ENCODE results near the gene SNX8.

SNX8 gene

GRCh38 chr7:2314209-2314955, at the start of gene SNX8:
TSS of gene SNX8 (minus strand) at chr7:2314441. CDS start at chr7:2314421, 20 bp downstream.
- H3K4me1 ChIP-seq (ENCODE audit: control insufficient read depth, insufficient read depth, low read length), result peaks cover 4% of the 10 kb centered on the region; the same call in 1 of the 2 replicates
- peak; percentile 41 for DNase-seq (ENCODE audit: low read depth, low spot score)
- no peaks in the 10 kb centered on the region for H3K9me3 ChIP-seq (ENCODE audit: control insufficient read depth, insufficient read depth, low read length)
- 100% methylated on average over 1 of the region's 78 CpGs for WGBS (ENCODE audit: insufficient coverage, insufficient read length)
- peak within 1 kb of the TSS; percentile 71 for H3K4me3 ChIP-seq (ENCODE audit: low read length)
- no peaks in the 10 kb centered on the region for H3K27me3 ChIP-seq (ENCODE audit: control insufficient read depth, insufficient read depth, low read length)
- H3K27ac ChIP-seq (ENCODE audit: low read length), result no peak within 1 kb of the TSS
- H3K36me3 ChIP-seq (ENCODE audit: control insufficient read depth, insufficient read depth, low read length), result no peaks in the 10 kb centered on the region

- H3K36me3 ChIP-seq (ENCODE audit: control insufficient read depth, insufficient read depth, low read length), result peaks cover 41% of the 10 kb centered on the region
- no peak for DNase-seq (ENCODE audit: low read depth, low spot score)
- H3K4me1 ChIP-seq (ENCODE audit: control insufficient read depth, insufficient read depth, low read length), result no peaks in the 10 kb centered on the region
Observed at GRCh38 chr7:2362385-2363088, 48.3 kb upstream of the SNX8 start.

GRCh38 chr7:2360796-2361195, 46.6 kb upstream of the SNX8 start:
- no peak overlapping the region for H3K4me3 ChIP-seq (ENCODE audit: low read length)
- peaks cover 29% of the 10 kb centered on the region for H3K36me3 ChIP-seq (ENCODE audit: control insufficient read depth, insufficient read depth, low read length)
- WGBS (ENCODE audit: insufficient coverage, insufficient read length), result no CpG with 5 or more reads among the region's 6 CpGs
- H3K4me1 ChIP-seq (ENCODE audit: control insufficient read depth, insufficient read depth, low read length), result no peaks in the 10 kb centered on the region; the same call in 1 of the 2 replicates
- H3K9me3 ChIP-seq (ENCODE audit: control insufficient read depth, insufficient read depth, low read length), result no peaks in the 10 kb centered on the region
- no peak overlapping the region for H3K27ac ChIP-seq (ENCODE audit: low read length)
- no peaks in the 10 kb centered on the region for H3K27me3 ChIP-seq (ENCODE audit: control insufficient read depth, insufficient read depth, low read length)
- no peak for DNase-seq (ENCODE audit: low read depth, low spot score)

More at GRCh38 chr7:2362385-2363088, 48.3 kb upstream of the SNX8 start:
- no peaks in the 10 kb centered on the region for H3K9me3 ChIP-seq (ENCODE audit: control insufficient read depth, insufficient read depth, low read length)
- H3K4me3 ChIP-seq (ENCODE audit: low read length), result no peak overlapping the region
- no CpG with 5 or more reads among the region's 27 CpGs for WGBS (ENCODE audit: insufficient coverage, insufficient read length)
- no peak overlapping the region for H3K27ac ChIP-seq (ENCODE audit: low read length)
- no peaks in the 10 kb centered on the region for H3K27me3 ChIP-seq (ENCODE audit: control insufficient read depth, insufficient read depth, low read length)

- Histone ChIP-seq H3K4me1 (ENCODE audit: control insufficient read depth, insufficient read depth, low read length) (no peaks in the 10 kb centered on the region; the same call in 1 of the 2 replicates), H3K36me3 (ENCODE audit: control insufficient read depth, insufficient read depth, low read length) (peaks cover 24% of the 10 kb centered on the region), H3K9me3 (ENCODE audit: control insufficient read depth, insufficient read depth, low read length) (no peaks in the 10 kb centered on the region), H3K27ac (ENCODE audit: low read length) (no peak overlapping the region), H3K27me3 (ENCODE audit: control insufficient read depth, insufficient read depth, low read length) (no peaks in the 10 kb centered on the region), H3K4me3 (ENCODE audit: low read length) (no peak overlapping the region)
- no CpG with 5 or more reads among the region's 11 CpGs for WGBS (ENCODE audit: insufficient coverage, insufficient read length)
- no peak for DNase-seq (ENCODE audit: low read depth, low spot score)
Observed at GRCh38 chr7:2359610-2360009, 45.4 kb upstream of the SNX8 start.

- WGBS (ENCODE audit: insufficient coverage, insufficient read length), result no CpG with 5 or more reads among the region's 8 CpGs
- Histone ChIP-seq H3K4me1 (ENCODE audit: control insufficient read depth, insufficient read depth, low read length) (no peaks in the 10 kb centered on the region; the same call in 1 of the 2 replicates), H3K36me3 (ENCODE audit: control insufficient read depth, insufficient read depth, low read length) (peaks cover 20% of the 10 kb centered on the region), H3K27ac (ENCODE audit: low read length) (no peak overlapping the region), H3K4me3 (ENCODE audit: low read length) (no peak overlapping the region), H3K9me3 (ENCODE audit: control insufficient read depth, insufficient read depth, low read length) (no peaks in the 10 kb centered on the region), H3K27me3 (ENCODE audit: control insufficient read depth, insufficient read depth, low read length) (no peaks in the 10 kb centered on the region)
- DNase-seq (ENCODE audit: low read depth, low spot score), result no peak
Observed at GRCh38 chr7:2358968-2359527, 44.8 kb upstream of the SNX8 start.

- H3K27ac ChIP-seq (ENCODE audit: low read length), result no peak overlapping the region
- DNase-seq (ENCODE audit: low read depth, low spot score), result no peak
- WGBS (ENCODE audit: insufficient coverage, insufficient read length), result no CpG with 5 or more reads among the region's 6 CpGs
- no peak overlapping the region for H3K4me3 ChIP-seq (ENCODE audit: low read length)
- H3K27me3 ChIP-seq (ENCODE audit: control insufficient read depth, insufficient read depth, low read length), result no peaks in the 10 kb centered on the region
- no peaks in the 10 kb centered on the region; the same call in 1 of the 2 replicates for H3K4me1 ChIP-seq (ENCODE audit: control insufficient read depth, insufficient read depth, low read length)
- H3K36me3 ChIP-seq (ENCODE audit: control insufficient read depth, insufficient read depth, low read length), result peaks cover 10% of the 10 kb centered on the region
- H3K9me3 ChIP-seq (ENCODE audit: control insufficient read depth, insufficient read depth, low read length), result no peaks in the 10 kb centered on the region
Observed at GRCh38 chr7:2357571-2357970, 43.3 kb upstream of the SNX8 start.

GRCh38 chr7:2357165-2357564, 42.9 kb upstream of the SNX8 start:
- no peak for DNase-seq (ENCODE audit: low read depth, low spot score)
- peaks cover 7% of the 10 kb centered on the region for H3K36me3 ChIP-seq (ENCODE audit: control insufficient read depth, insufficient read depth, low read length)

GRCh38 chr7:2355705-2356008, 41.4 kb upstream of the SNX8 start:
- no CpG with 5 or more reads among the region's 9 CpGs for WGBS (ENCODE audit: insufficient coverage, insufficient read length)
- no peak overlapping the region for H3K27ac ChIP-seq (ENCODE audit: low read length)
- H3K9me3 ChIP-seq (ENCODE audit: control insufficient read depth, insufficient read depth, low read length), result no peaks in the 10 kb centered on the region
- H3K4me1 ChIP-seq (ENCODE audit: control insufficient read depth, insufficient read depth, low read length), result no peaks in the 10 kb centered on the region; the same call in 1 of the 2 replicates
- peak overlapping the region; percentile 83; the same call in 1 of the 2 replicates for H3K4me3 ChIP-seq (ENCODE audit: low read length)
- H3K36me3 ChIP-seq (ENCODE audit: control insufficient read depth, insufficient read depth, low read length), result peaks cover 4% of the 10 kb centered on the region
- no peaks in the 10 kb centered on the region for H3K27me3 ChIP-seq (ENCODE audit: control insufficient read depth, insufficient read depth, low read length)
- DNase-seq (ENCODE audit: low read depth, low spot score), result no peak

More at GRCh38 chr7:2357165-2357564, 42.9 kb upstream of the SNX8 start:
- Histone ChIP-seq H3K4me1 (ENCODE audit: control insufficient read depth, insufficient read depth, low read length) (no peaks in the 10 kb centered on the region; the same call in 1 of the 2 replicates), H3K4me3 (ENCODE audit: low read length) (no peak overlapping the region), H3K27ac (ENCODE audit: low read length) (no peak overlapping the region), H3K27me3 (ENCODE audit: control insufficient read depth, insufficient read depth, low read length) (no peaks in the 10 kb centered on the region), H3K9me3 (ENCODE audit: control insufficient read depth, insufficient read depth, low read length) (no peaks in the 10 kb centered on the region)
- no CpG with 5 or more reads among the region's 8 CpGs for WGBS (ENCODE audit: insufficient coverage, insufficient read length)

- no CpG with 5 or more reads among the region's 92 CpGs for whole genome bisulfite sequencing (ENCODE audit: insufficient coverage, insufficient read length)
- H3K9me3 ChIP-seq (ENCODE audit: control insufficient read depth, insufficient read depth, low read length), result no peaks in the 10 kb centered on the region
- peaks cover 4% of the 10 kb centered on the region for H3K36me3 ChIP-seq (ENCODE audit: control insufficient read depth, insufficient read depth, low read length)
- H3K27ac ChIP-seq (ENCODE audit: low read length), result no peak overlapping the region
- H3K4me1 ChIP-seq (ENCODE audit: control insufficient read depth, insufficient read depth, low read length), result no peaks in the 10 kb centered on the region; the same call in 1 of the 2 replicates
- H3K4me3 ChIP-seq (ENCODE audit: low read length), result peak overlapping the region; percentile 83
- DNase-seq (ENCODE audit: low read depth, low spot score), result peak; percentile 7
- H3K27me3 ChIP-seq (ENCODE audit: control insufficient read depth, insufficient read depth, low read length), result no peaks in the 10 kb centered on the region
Observed at GRCh38 chr7:2354939-2355704, 40.9 kb upstream of the SNX8 start.
